ENCODE data around the gene RPL41.

Gene RPL41

GRCh38 chr12:56103066-56103711, 13.2 kb upstream of the RPL41 start:
- DNase-seq = no peak

GRCh38 chr12:56103823-56104108, 12.7 kb upstream of the RPL41 start:
- no peak for DNase-seq

- DNase-seq = peak; percentile 100
These were observed 12.2 kb upstream of the RPL41 start, which contains the start of gene PA2G4 for GRCh38 chr12:56104109-56104814. TSS of gene PA2G4 (plus strand) at chr12:56104559. CDS start at chr12:56104738, 179 bp downstream.

GRCh38 chr12:56104815-56105608, 11.4 kb upstream of the RPL41 start:
- peak; percentile 56 for DNase-seq

- DNase-seq = no peak
These were observed 10.9 kb upstream of the RPL41 start for GRCh38 chr12:56105609-56105902.

- DNase-seq = no peak
These were observed 9.2 kb upstream of the RPL41 start for GRCh38 chr12:56107242-56107641.

GRCh38 chr12:56110571-56110970, 5.9 kb upstream of the RPL41 start:
- no peak for DNase-seq

- DNase-seq = no peak
These were observed 2.3 kb upstream of the RPL41 start for GRCh38 chr12:56114084-56114483.

GRCh38 chr12:56115329-56115728, 1.1 kb upstream of the RPL41 start:
- DNase-seq = peak; percentile 72

- peak; percentile 50 for DNase-seq
These were observed 761 bp downstream of the RPL41 start for GRCh38 chr12:56117082-56117706.

- peak; percentile 100 for DNase-seq
These were observed 1.6 kb downstream of the RPL41 start, which contains the start of gene ZC3H10 for GRCh38 chr12:56117778-56118687. TSS of gene ZC3H10 (plus strand) at chr12:56118266. CDS start at chr12:56120563, 2,297 bp downstream.

- peak; percentile 46 for DNase-seq
These were observed 2.4 kb downstream of the RPL41 start for GRCh38 chr12:56118688-56119357.

- peak; percentile 91 for DNase-seq
These were observed 2.9 kb downstream of the RPL41 start for GRCh38 chr12:56119361-56119796.

GRCh38 chr12:56120158-56120846, 3.9 kb downstream of the RPL41 start:
- no peak for DNase-seq

GRCh38 chr12:56121204-56121870, 4.9 kb downstream of the RPL41 start:
- no peak for DNase-seq

GRCh38 chr12:56122637-56123036, 6.2 kb downstream of the RPL41 start:
- DNase-seq = peak; percentile 76

- DNase-seq = no peak
These were observed 7.7 kb downstream of the RPL41 start for GRCh38 chr12:56124133-56124532.

GRCh38 chr12:56126732-56127239, 10.4 kb downstream of the RPL41 start:
- no peak for DNase-seq

- no peak for DNase-seq
These were observed 11.1 kb downstream of the RPL41 start for GRCh38 chr12:56127485-56127887.

Data from NCI-H69 (cell line).